Hepatocyte (in vitro differentiated cells): ENCODE measurements around the gene UXT. TPM values are rescaled to one million over a fixed set of nuclear protein-coding genes. Genes with fewer than 3 reads are reported as not detected.
A peak's percentile ranks its signal among the peaks of the same experiment; 100 is the strongest.

Source experiments
- DNase-seq: peaks from one replicate; pipeline ENCODE4 v3.0.0-alpha.2; 2016; ENCODE audit warnings: low spot score
- H2AFZ ChIP-seq: fragments of 200-600 bp; sonication (generic); 2 replicates; pipeline ENCODE4 v1.6.0; 2016; ENCODE audit warnings: antibody characterized with exemption, mild to moderate bottlenecking
- H3K27ac ChIP-seq: fragments of 200-600 bp; sonication (generic); 2 replicates; pipeline ENCODE4 v1.5.1; 2016; ENCODE audit warnings: mild to moderate bottlenecking
- H3K27me3 ChIP-seq: fragments of 200-600 bp; sonication (generic); 2 replicates; pipeline ENCODE4 v1.6.1; 2016
- H3K36me3 ChIP-seq: fragments of 200-600 bp; sonication (generic); replicated peaks from 2 replicates; pipeline ENCODE4 v1.5.1; 2016; ENCODE audit warnings: low read depth; ENCODE audit not compliant: insufficient read depth
- H3K4me1 ChIP-seq: fragments of 200-600 bp; sonication (generic); 2 replicates; pipeline ENCODE4 v1.5.1; 2016; ENCODE audit warnings: mild to moderate bottlenecking, moderate library complexity; ENCODE audit not compliant: insufficient read depth
- H3K4me2 ChIP-seq: fragments of 200-600 bp; sonication (generic); 2 replicates; pipeline ENCODE4 v1.6.0; 2016
- H3K4me3 ChIP-seq: fragments of 200-600 bp; sonication (generic); 2 replicates; pipeline ENCODE4 v1.5.1; 2016; ENCODE audit warnings: mild to moderate bottlenecking
- H3K79me2 ChIP-seq: fragments of 200-600 bp; sonication (generic); 2 replicates; pipeline ENCODE4 v1.6.0; 2017; ENCODE audit warnings: mild to moderate bottlenecking
- H3K9me2 ChIP-seq: fragments of 200-600 bp; sonication (generic); replicated peaks from 2 replicates; pipeline ENCODE4 v1.6.0; 2017; ENCODE audit warnings: mild to moderate bottlenecking; ENCODE audit not compliant: insufficient read depth
- H3K9me3 ChIP-seq: fragments of 200-600 bp; sonication (generic); 2 replicates; pipeline ENCODE4 v1.5.1; 2016; ENCODE audit warnings: low read depth, mild to moderate bottlenecking
- H4K20me1 ChIP-seq: fragments of 200-600 bp; sonication (generic); 2 replicates; pipeline ENCODE4 v1.6.0; 2016; ENCODE audit warnings: mild to moderate bottlenecking; ENCODE audit not compliant: insufficient read depth, poor library complexity, severe bottlenecking
- EZH2 ChIP-seq: fragments of 200-600 bp; sonication (generic); IDR thresholded peaks from 2 replicates; pipeline ENCODE4 v1.6.1; 2016; ENCODE audit warnings: antibody characterized with exemption, mild to moderate bottlenecking, borderline replicate concordance
- EZH2phosphoT487 ChIP-seq: fragments of 200-600 bp; sonication (generic); IDR thresholded peaks from one replicate; pipeline ENCODE4 v1.6.1; 2018; ENCODE audit warnings: antibody characterized with exemption, mild to moderate bottlenecking, low read depth, moderate library complexity; ENCODE audit not compliant: unreplicated experiment, severe bottlenecking
- WGBS: methylation state at CpG from one replicate; pipeline ENCODE4 v1.1.6; 2016; ENCODE audit warnings: low lambda C conversion rate; ENCODE audit errors: missing lambda C conversion rate; 5-methylcytosine and 5-hydroxymethylcytosine counted together
- polyA plus RNA-seq: library from polyadenylated mRNA; unstranded; fragments of >200 nt; fragmentation: Nextera tagmentation; extraction: Ambion mirVana; gene quantifications from 2 replicates; pipeline ENCODE4 v1.2.1, GENCODE V29; 2016
- total RNA-seq: library from RNA; depleted of rRNA; stranded (reverse); fragments of >200 nt; gene quantifications from 2 replicates; pipeline ENCODE4 v1.2.3, GENCODE V29; 2014
- TF ChIP-seq, protein P1 (sequence below): fragments of 200-600 bp; sonication (generic); IDR thresholded peaks from 2 replicates; pipeline ENCODE4 v1.5.1; 2016; ENCODE audit warnings: antibody characterized with exemption, mild to moderate bottlenecking; ENCODE audit not compliant: poor library complexity

UXT gene
- total and polyA plus RNA-seq, 2 experiments from 2014 or later: 96.1 to 141 TPM

DNA sequence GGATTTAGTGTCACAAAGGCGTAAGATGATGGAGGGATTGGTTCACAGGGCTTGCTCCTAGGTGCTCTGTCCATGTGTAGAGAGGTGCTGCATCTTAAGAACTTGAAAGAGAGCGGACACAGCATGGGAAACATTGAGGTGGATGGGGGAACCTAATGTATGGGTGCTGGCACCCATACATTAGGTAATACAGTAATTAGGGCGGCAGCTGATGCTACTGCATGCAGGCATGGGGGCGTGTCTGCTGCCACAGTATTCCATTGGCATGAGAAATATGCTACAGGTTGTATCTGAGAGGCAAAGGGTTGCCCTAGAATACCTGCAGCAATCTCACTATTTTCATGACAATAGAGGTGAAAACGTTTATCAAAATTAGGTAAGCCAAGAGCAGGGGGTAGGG, 45.8 kb upstream of the UXT start:
- no peaks in the 10 kb centered on the region for H3K9me2 ChIP-seq
- no peaks in the 10 kb centered on the region for H4K20me1 ChIP-seq
- no peaks in the 10 kb centered on the region for H3K9me3 ChIP-seq
- H3K27me3 ChIP-seq: no peaks in the 10 kb centered on the region
- H3K4me2 ChIP-seq: no peak overlapping the region
- no peak overlapping the region for H2AFZ ChIP-seq
- TF ChIP-seq EZH2: no peak
- TF ChIP-seq, protein P1, sequence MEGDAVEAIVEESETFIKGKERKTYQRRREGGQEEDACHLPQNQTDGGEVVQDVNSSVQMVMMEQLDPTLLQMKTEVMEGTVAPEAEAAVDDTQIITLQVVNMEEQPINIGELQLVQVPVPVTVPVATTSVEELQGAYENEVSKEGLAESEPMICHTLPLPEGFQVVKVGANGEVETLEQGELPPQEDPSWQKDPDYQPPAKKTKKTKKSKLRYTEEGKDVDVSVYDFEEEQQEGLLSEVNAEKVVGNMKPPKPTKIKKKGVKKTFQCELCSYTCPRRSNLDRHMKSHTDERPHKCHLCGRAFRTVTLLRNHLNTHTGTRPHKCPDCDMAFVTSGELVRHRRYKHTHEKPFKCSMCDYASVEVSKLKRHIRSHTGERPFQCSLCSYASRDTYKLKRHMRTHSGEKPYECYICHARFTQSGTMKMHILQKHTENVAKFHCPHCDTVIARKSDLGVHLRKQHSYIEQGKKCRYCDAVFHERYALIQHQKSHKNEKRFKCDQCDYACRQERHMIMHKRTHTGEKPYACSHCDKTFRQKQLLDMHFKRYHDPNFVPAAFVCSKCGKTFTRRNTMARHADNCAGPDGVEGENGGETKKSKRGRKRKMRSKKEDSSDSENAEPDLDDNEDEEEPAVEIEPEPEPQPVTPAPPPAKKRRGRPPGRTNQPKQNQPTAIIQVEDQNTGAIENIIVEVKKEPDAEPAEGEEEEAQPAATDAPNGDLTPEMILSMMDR: no peak
- 67% methylated on average over 5 of the region's 5 CpGs for WGBS
- no peak for DNase-seq
- no peak overlapping the region for H3K4me3 ChIP-seq
- no peaks in the 10 kb centered on the region for H3K79me2 ChIP-seq
- H3K27ac ChIP-seq: no peak overlapping the region
- no peaks in the 10 kb centered on the region for H3K4me1 ChIP-seq
- no peaks in the 10 kb centered on the region for H3K36me3 ChIP-seq

DNA sequence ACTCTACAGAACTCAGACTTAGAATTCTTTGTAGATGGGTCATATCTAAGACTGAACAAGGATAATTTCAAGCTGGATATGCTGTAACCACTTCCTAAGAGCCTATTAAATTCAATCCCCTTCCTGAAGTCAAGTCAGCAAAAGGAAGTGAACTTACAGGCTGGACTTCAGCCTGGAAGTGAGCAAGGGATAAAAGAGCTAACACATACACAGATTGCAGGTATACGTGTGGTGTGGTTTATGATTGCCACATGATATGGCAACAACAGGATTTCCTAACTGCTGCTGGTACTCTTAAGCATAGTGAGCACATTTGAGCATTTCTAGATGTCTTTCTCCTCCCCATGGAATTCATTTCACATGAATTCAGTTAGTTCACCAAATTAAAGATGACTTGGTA, 38.2 kb upstream of the UXT start:
- no peak for TF ChIP-seq EZH2
- TF ChIP-seq EZH2phosphoT487: no peak
- TF ChIP-seq, protein P1: no peak
- peak; percentile 23 for DNase-seq
- H3K27ac ChIP-seq: peak overlapping the region; percentile 53
- no peaks in the 10 kb centered on the region for H3K4me1 ChIP-seq
- no peaks in the 10 kb centered on the region for H3K9me2 ChIP-seq
- H3K27me3 ChIP-seq: no peaks in the 10 kb centered on the region
- no peak overlapping the region for H2AFZ ChIP-seq
- H3K36me3 ChIP-seq: no peaks in the 10 kb centered on the region
- WGBS: 48% methylated on average over 1 of the region's 1 CpG
- H3K9me3 ChIP-seq: no peaks in the 10 kb centered on the region
- H3K4me2 ChIP-seq: no peak overlapping the region
- no peaks in the 10 kb centered on the region for H3K79me2 ChIP-seq
- no peaks in the 10 kb centered on the region for H4K20me1 ChIP-seq
- no peak overlapping the region for H3K4me3 ChIP-seq

DNA sequence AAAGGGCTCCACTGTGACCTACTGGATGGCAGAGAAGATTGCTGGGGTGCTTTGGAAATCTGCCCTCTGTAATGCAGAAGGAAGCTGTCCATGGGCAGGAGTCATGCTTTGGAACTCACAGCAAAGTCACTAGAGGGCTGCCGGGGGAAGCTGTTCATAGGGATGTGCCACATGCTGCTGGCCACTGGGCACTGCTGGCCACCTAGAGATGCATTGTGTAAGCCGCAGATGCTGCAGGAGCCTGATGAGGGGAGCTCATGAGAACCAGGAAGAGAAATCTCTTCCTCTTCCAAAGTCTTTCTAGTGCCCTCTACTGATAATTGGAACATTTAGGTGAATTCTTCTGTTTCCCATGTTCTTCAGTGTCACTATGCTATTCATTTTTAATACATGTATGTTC, 31.2 kb upstream of the UXT start:
- TF ChIP-seq EZH2 (no peak), EZH2phosphoT487 (no peak)
- TF ChIP-seq, protein P1: no peak
- Histone ChIP-seq H3K9me2 (no peaks in the 10 kb centered on the region), H3K4me3 (no peak overlapping the region), H3K27ac (no peak overlapping the region), H3K4me2 (no peak overlapping the region), H2AFZ (no peak overlapping the region), H3K4me1 (no peaks in the 10 kb centered on the region), H3K9me3 (no peaks in the 10 kb centered on the region), H3K79me2 (no peaks in the 10 kb centered on the region), H4K20me1 (no peaks in the 10 kb centered on the region), H3K27me3 (no peaks in the 10 kb centered on the region), H3K36me3 (no peaks in the 10 kb centered on the region)
- WGBS: 64% methylated on average over 2 of the region's 2 CpGs
- DNase-seq: no peak

DNA sequence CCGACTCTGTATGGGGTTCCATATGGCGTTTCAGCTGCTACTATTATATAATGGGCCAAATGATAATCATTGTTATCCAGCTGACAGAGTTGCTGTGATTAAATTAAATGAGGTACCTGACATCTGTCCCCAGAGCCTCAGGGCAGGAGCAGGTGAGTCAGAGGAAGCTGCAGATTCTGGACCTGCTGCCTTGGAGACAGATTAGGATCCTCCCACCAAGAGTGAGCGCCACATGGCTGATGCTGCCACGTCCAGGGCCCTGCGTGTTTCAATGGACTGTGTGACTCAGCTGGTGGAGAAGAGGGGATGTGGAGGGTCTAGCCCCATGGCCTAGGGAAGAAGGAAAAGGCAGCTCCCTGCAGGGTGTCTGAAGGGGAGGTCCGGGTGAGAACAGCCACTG, 28.3 kb upstream of the UXT start:
- Histone ChIP-seq H4K20me1 (no peaks in the 10 kb centered on the region), H3K36me3 (no peaks in the 10 kb centered on the region), H3K9me2 (no peaks in the 10 kb centered on the region), H3K9me3 (no peaks in the 10 kb centered on the region), H3K27ac (no peak overlapping the region), H3K4me1 (no peaks in the 10 kb centered on the region), H3K79me2 (no peaks in the 10 kb centered on the region), H2AFZ (no peak overlapping the region), H3K4me3 (no peak overlapping the region), H3K4me2 (no peak overlapping the region), H3K27me3 (no peaks in the 10 kb centered on the region)
- WGBS: 53% methylated on average over 6 of the region's 6 CpGs
- no peak for DNase-seq
- TF ChIP-seq EZH2phosphoT487: no peak
- TF ChIP-seq EZH2: no peak
- TF ChIP-seq, protein P1: no peak
